MM.1S (cell line): ENCODE measurements around the gene FEN1.

Source experiments
- EZH2 ChIP-seq: fragments of 300-600 bp; sonication (generic); optimal IDR thresholded peaks from 2 replicates; pipeline ENCODE3; 2017; ENCODE audit warnings: low read depth, mild to moderate bottlenecking, antibody characterized with exemption, low read length, mixed read lengths
- EZH2phosphoT487 ChIP-seq: fragments of 300-600 bp; sonication (generic); IDR thresholded peaks from 2 replicates; pipeline ENCODE4 v1.6.1; 2018; ENCODE audit warnings: antibody characterized with exemption, low read length
- TF ChIP-seq, protein P1 (sequence below): fragments of 300-600 bp; sonication (generic); IDR thresholded peaks from 2 replicates; pipeline ENCODE4 v1.5.1; 2016; ENCODE audit warnings: antibody characterized with exemption, low read length, mixed read lengths

DNA sequence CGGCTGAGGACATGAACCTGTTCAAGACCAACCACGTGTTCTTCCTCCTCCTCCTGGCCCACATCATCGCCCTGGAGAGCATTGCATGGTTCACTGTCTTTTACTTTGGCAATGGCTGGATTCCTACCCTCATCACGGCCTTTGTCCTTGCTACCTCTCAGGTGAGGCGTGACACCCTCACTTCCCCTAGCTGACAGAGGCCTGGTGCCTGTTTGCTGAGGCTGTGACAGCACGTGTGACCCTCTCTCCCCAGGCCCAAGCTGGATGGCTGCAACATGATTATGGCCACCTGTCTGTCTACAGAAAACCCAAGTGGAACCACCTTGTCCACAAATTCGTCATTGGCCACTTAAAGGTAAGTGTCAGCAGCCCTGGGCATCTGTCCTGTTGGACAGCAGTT, 47.7 kb downstream of the FEN1 start:
- TF ChIP-seq, protein P1, sequence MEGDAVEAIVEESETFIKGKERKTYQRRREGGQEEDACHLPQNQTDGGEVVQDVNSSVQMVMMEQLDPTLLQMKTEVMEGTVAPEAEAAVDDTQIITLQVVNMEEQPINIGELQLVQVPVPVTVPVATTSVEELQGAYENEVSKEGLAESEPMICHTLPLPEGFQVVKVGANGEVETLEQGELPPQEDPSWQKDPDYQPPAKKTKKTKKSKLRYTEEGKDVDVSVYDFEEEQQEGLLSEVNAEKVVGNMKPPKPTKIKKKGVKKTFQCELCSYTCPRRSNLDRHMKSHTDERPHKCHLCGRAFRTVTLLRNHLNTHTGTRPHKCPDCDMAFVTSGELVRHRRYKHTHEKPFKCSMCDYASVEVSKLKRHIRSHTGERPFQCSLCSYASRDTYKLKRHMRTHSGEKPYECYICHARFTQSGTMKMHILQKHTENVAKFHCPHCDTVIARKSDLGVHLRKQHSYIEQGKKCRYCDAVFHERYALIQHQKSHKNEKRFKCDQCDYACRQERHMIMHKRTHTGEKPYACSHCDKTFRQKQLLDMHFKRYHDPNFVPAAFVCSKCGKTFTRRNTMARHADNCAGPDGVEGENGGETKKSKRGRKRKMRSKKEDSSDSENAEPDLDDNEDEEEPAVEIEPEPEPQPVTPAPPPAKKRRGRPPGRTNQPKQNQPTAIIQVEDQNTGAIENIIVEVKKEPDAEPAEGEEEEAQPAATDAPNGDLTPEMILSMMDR: no peak
- TF ChIP-seq EZH2 (no peak), EZH2phosphoT487 (no peak)
